ENCODE data around the gene EFNA5. TPM values are rescaled to one million over a fixed set of nuclear protein-coding genes. Genes with fewer than 3 reads are reported as not detected.

Gene EFNA5
- total and polyA plus RNA-seq, 2 of the 13 experiments (the other 11 are each of a cell fraction or from before 2014, with no cell fraction given), result not detected

DNA sequence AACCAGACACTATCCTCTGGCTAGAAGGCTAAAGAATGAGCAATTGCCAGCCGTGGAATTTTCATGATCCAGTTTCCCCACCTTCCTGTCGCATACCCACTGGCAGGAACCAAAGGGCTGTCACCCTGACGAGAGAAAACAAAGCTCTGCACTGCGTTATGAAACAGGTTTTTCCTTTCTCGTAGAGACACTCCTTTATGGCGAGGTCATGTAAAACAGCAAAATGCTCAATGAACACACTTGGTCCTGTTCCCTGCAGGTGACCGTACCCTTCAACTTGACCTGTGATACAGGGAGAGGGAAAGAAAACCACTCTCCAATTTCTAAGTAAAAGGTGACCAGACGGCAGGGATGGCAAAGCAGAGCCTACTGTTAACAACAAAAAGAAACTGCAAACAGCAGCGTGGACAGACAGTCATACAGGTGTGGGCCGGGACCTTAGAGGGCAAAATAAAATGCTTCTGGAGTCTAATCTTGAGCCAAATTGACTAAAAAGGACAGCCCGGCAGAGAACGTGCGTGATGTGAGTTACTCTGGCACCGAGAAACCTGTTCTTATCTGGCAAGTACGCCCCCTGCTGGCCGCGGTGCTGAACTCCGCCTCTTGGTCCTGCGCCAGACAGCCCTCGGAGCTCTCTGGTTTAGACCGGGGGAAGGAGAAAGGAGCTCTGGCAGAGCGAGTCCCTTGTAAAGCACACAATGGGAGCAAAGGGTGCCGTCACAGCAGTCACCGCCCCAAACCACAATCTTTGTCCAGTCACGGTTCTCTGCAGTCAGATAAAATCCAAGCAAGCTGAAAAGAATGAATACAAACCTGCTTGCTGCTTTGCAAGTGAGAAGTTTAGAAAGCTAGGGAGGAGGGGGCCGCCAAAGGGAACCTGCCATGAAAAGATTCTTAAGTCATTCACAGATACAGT, 98.9 kb downstream of the EFNA5 start (continued):
- TF ChIP-seq NFAT5 (CRISPR knock-in tag; IDR thresholded peaks at IDR 0.05) (no peak), CBFB (CRISPR knock-in tag; IDR thresholded peaks at IDR 0.05) (0 out of 2 replicates have a peak, but pooled peaks have one; percentile 20), YEATS4 (CRISPR knock-in tag; IDR thresholded peaks at IDR 0.05; ENCODE audit: borderline replicate concordance) (0 out of 2 replicates have a peak, but pooled peaks have one; percentile 21), ZNF766 (CRISPR knock-in tag; IDR thresholded peaks at IDR 0.05; ENCODE audit: borderline replicate concordance) (0 out of 2 replicates have a peak, but pooled peaks have one; percentile 53), ZFYVE20 (CRISPR knock-in tag; IDR thresholded peaks at IDR 0.05; ENCODE audit: borderline replicate concordance, low read depth) (no peak), SOX6 (IDR thresholded peaks at IDR 0.05) (no peak), SOX6 (CRISPR knock-in tag; IDR thresholded peaks at IDR 0.05) (peak; percentile 25), ZNF138 (CRISPR knock-in tag; IDR thresholded peaks at IDR 0.05; ENCODE audit: low read depth) (no peak), ZNF512B (CRISPR knock-in tag; IDR thresholded peaks at IDR 0.05; ENCODE audit: borderline replicate concordance) (peak; percentile 77; the same call in 1 of the 2 replicates), CAMTA2 (CRISPR knock-in tag; IDR thresholded peaks at IDR 0.05; ENCODE audit: borderline replicate concordance) (no peak), HMGXB4 (CRISPR knock-in tag; IDR thresholded peaks at IDR 0.05; ENCODE audit: borderline replicate concordance in 1 of 2, low read depth in 1 of 2) (peak; percentile 45 to 76; a peak in 2 of 4 replicates), ZNF275 (CRISPR knock-in tag; IDR thresholded peaks at IDR 0.05; ENCODE audit: borderline replicate concordance) (no peak), CBX1 (IDR thresholded peaks at IDR 0.05; ENCODE audit: low read depth) (peak; percentile 30), SMC3 (IDR thresholded peaks at IDR 0.05; ENCODE audit: low read length) (peak; percentile 25; the same call in 1 of the 2 replicates), FOXC1 (CRISPR knock-in tag; IDR thresholded peaks at IDR 0.05; ENCODE audit: borderline replicate concordance) (0 out of 2 replicates have a peak, but pooled peaks have one; percentile 40), AHR (CRISPR knock-in tag; IDR thresholded peaks at IDR 0.05) (0 out of 2 replicates have a peak, but pooled peaks have one; percentile 43)

Measured in HepG2 (cell line).